ENCODE results near the gene C1QTNF9.

- TF ChIP-seq REST (IDR thresholded peaks at IDR 0.05; ENCODE audit: low read depth) (no peak), CEBPB (IDR thresholded peaks at IDR 0.05) (no peak), TAF1 (IDR thresholded peaks at IDR 0.05; ENCODE audit: low read depth) (no peak), RAD21 (IDR thresholded peaks at IDR 0.05; ENCODE audit: low read depth) (no peak), EGR1 (IDR thresholded peaks at IDR 0.05) (no peak), YY1 (IDR thresholded peaks at IDR 0.05; ENCODE audit: low read depth) (no peak), USF1 (IDR thresholded peaks at IDR 0.05) (no peak), MAX (IDR thresholded peaks at IDR 0.05) (no peak), ZBTB7A (IDR thresholded peaks at IDR 0.05; ENCODE audit: low read depth) (no peak), EP300 (IDR thresholded peaks at IDR 0.05; ENCODE audit: borderline replicate concordance) (no peak)
Measured at GRCh38 chr13:24272452-24273161, 36.8 kb upstream of the C1QTNF9 start.
